ENCODE data around the gene KDM4E. TPM values are rescaled to one million over a fixed set of nuclear protein-coding genes. Genes with fewer than 3 reads are reported as not detected.
"Not testable (repeated sequence)": the region's sequence is repeated elsewhere in the genome, so short reads cannot be mapped to it uniquely, and the experiment has no call there.

Gene KDM4E
- total and polyA plus RNA-seq, 3 experiments from 2014 or later = not detected

DNA sequence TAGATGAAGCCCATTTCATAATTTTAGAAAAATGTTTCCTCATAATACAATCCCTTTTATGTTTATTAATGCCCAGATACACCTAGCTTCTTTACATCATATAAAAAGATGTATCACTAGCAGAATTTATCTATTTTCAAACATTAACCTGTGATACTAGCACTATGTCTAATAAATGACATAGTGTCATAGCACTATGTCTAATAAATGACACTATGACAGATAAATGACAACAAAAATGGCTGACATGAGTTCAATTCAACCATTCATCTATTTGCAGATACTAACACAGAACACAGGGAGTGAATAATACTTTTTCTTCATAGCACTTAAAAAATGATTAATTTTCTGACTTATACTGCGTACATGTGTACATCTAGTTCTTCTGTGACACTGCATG, 19.4 kb upstream of the KDM4E start:
- H3K27ac ChIP-seq (ENCODE audit: low read depth, low read length) = no peak overlapping the region
- DNase-seq = no peak
- no peaks in the 10 kb centered on the region for H3K9me3 ChIP-seq (ENCODE audit: low read length)
- Mint-ChIP-seq H3K27ac (no peak overlapping the region), H3K27me3 (peaks cover 1 to 28% of the 10 kb centered on the region in 2 donors), H3K36me3 (no peaks in the 10 kb centered on the region), H3K9me3 (peaks cover 0 to 3% (median 0%) of the 10 kb centered on the region in 5 donors), H3K4me3 (no peak overlapping the region), H3K4me1 (no peaks in the 10 kb centered on the region)
- no peaks in the 10 kb centered on the region for H3K4me1 ChIP-seq (ENCODE audit: insufficient read depth, low read length)
- no peaks in the 10 kb centered on the region for H3K27me3 ChIP-seq (ENCODE audit: insufficient read depth, low read length, poor library complexity, severe bottlenecking)
- H3K4me3 ChIP-seq (ENCODE audit: low read length) = no peak overlapping the region
- ChIA-PET CTCF (no interaction called here), POLR2A (no interaction called here)
- H3K36me3 ChIP-seq (ENCODE audit: insufficient read depth, low read length) = no peaks in the 10 kb centered on the region

DNA sequence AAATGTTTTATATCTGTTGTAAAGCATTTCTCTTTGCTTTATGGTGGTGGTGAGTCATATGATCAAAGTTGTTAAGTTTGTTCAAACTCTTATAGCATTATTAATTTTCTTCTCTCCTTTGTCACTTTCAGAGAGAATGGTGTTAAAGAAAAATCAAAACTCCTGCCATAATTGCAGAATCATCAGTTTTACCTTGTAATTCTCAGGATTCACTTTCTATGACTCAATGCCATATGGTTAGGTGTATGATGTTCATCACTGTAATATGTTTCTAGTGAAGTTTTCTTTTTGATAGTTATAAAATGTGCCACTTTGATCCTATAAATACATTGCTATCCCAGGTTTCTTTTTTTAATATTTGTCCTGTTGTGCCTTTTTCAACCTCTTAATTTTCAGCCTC, 13.7 kb upstream of the KDM4E start:
- H3K36me3 ChIP-seq (ENCODE audit: insufficient read depth, low read length) = no peaks in the 10 kb centered on the region
- Mint-ChIP-seq H3K27me3 (peaks cover 14 to 54% of the 10 kb centered on the region in 2 donors), H3K9me3 (peaks cover 0 to 3% (median 0%) of the 10 kb centered on the region in 5 donors), H3K27ac (no peak overlapping the region), H3K4me3 (no peak overlapping the region), H3K36me3 (no peaks in the 10 kb centered on the region), H3K4me1 (no peaks in the 10 kb centered on the region)
- no peak overlapping the region for H3K4me3 ChIP-seq (ENCODE audit: low read length)
- DNase-seq = no peak
- peaks cover 3% of the 10 kb centered on the region for H3K27me3 ChIP-seq (ENCODE audit: insufficient read depth, low read length, poor library complexity, severe bottlenecking)
- ChIA-PET POLR2A (no interaction called here), CTCF (no interaction called here)
- H3K9me3 ChIP-seq (ENCODE audit: low read length) = no peaks in the 10 kb centered on the region
- H3K27ac ChIP-seq (ENCODE audit: low read depth, low read length) = no peak overlapping the region
- no peaks in the 10 kb centered on the region for H3K4me1 ChIP-seq (ENCODE audit: insufficient read depth, low read length)

GRCh38 chr11:95014184-95014821, 10.8 kb upstream of the KDM4E start:
- Histone ChIP-seq H3K27me3 (ENCODE audit: insufficient read depth, low read length, poor library complexity, severe bottlenecking) (peaks cover 3% of the 10 kb centered on the region), H3K9me3 (ENCODE audit: low read length) (no peaks in the 10 kb centered on the region), H3K4me1 (ENCODE audit: insufficient read depth, low read length) (no peaks in the 10 kb centered on the region), H3K4me3 (ENCODE audit: low read length) (no peak overlapping the region), H3K27ac (ENCODE audit: low read depth, low read length) (no peak overlapping the region), H3K36me3 (ENCODE audit: insufficient read depth, low read length) (no peaks in the 10 kb centered on the region)
- peaks cover 14 to 42% of the 10 kb centered on the region in 2 donors for H3K27me3 Mint-ChIP-seq
- no peaks in the 10 kb centered on the region for H3K36me3 Mint-ChIP-seq
- POLR2A ChIA-PET = no interaction called here
- no peak for DNase-seq
- H3K27ac Mint-ChIP-seq = no peak overlapping the region
- H3K9me3 Mint-ChIP-seq = peaks cover 0 to 3% (median 0%) of the 10 kb centered on the region in 5 donors
- CTCF ChIA-PET = no interaction called here
- no peak overlapping the region for H3K4me3 Mint-ChIP-seq
- no peaks in the 10 kb centered on the region for H3K4me1 Mint-ChIP-seq

DNA sequence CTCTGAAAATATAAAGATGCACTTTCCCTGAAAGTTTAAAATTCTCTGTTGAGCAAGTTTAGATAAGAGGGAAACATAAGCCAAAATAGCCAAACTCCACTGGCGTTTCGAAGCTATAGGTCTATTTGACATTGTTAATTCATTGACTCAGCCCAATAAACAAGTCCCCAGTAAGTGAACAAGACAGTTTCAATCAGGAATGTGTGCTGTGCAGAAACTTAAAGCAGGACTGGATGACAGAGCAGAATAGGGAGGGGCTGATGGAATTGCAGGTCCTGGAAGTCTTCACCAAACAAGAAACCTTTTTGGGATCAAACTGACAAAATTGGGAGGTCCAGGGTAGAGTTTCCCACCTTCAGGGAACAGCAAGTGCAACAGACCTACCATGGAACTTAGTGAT, 8.9 kb upstream of the KDM4E start:
- Mint-ChIP-seq H3K4me1 (no peaks in the 10 kb centered on the region), H3K9me3 (no peaks in the 10 kb centered on the region), H3K36me3 (no peaks in the 10 kb centered on the region), H3K27ac (no peak overlapping the region), H3K27me3 (peaks cover 12 to 35% of the 10 kb centered on the region in 2 donors), H3K4me3 (no peak overlapping the region)
- Histone ChIP-seq H3K9me3 (ENCODE audit: low read length) (no peaks in the 10 kb centered on the region), H3K27ac (ENCODE audit: low read depth, low read length) (no peak overlapping the region), H3K27me3 (ENCODE audit: insufficient read depth, low read length, poor library complexity, severe bottlenecking) (peaks cover 3% of the 10 kb centered on the region), H3K36me3 (ENCODE audit: insufficient read depth, low read length) (no peaks in the 10 kb centered on the region), H3K4me1 (ENCODE audit: insufficient read depth, low read length) (no peaks in the 10 kb centered on the region), H3K4me3 (ENCODE audit: low read length) (no peak overlapping the region)
- DNase-seq = no peak
- CTCF ChIA-PET = no interaction called here
- POLR2A ChIA-PET = no interaction called here

DNA sequence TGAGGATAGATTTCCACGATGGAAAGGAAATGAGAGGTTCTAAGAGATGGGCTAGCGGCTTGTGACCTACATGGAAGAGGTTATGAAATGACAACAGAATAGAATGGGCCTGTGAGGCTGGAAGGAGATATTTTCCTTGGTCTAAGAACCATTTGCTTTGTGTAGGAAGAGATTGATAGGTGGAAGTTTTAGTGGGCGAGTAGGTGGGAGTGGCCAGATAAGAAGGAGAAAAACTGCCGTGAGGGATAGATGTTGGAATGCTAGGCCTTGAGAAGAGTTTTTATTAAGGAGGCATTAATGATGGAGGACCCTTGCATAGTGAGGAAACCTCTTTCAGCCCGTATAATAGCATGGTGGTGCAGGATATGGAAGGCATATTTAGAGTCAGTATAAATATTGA, 3.6 kb upstream of the KDM4E start:
- H3K27me3 ChIP-seq (ENCODE audit: insufficient read depth, low read length, poor library complexity, severe bottlenecking); H3K4me3 ChIP-seq (ENCODE audit: low read length); H3K36me3 ChIP-seq (ENCODE audit: insufficient read depth, low read length); H3K4me1 ChIP-seq (ENCODE audit: insufficient read depth, low read length); CTCF ChIA-PET; H3K9me3 Mint-ChIP-seq; H3K4me3 Mint-ChIP-seq; DNase-seq; H3K9me3 ChIP-seq (ENCODE audit: low read length); H3K4me1 Mint-ChIP-seq; H3K27me3 Mint-ChIP-seq; H3K36me3 Mint-ChIP-seq; POLR2A ChIA-PET; H3K27ac Mint-ChIP-seq; H3K27ac ChIP-seq (ENCODE audit: low read depth, low read length): not testable (repeated sequence)

DNA sequence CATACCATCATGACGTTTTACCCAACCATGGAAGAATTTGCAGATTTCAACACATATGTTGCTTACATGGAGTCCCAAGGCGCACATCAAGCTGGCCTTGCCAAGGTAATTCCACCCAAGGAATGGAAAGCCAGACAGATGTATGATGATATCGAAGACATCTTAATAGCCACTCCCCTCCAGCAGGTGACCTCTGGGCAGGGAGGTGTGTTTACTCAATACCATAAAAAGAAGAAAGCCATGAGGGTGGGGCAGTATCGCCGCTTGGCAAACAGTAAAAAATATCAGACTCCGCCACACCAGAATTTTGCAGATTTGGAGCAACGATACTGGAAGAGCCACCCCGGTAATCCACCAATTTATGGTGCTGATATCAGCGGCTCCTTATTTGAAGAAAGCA, 536 bp downstream of the KDM4E start:
- POLR2A ChIA-PET; DNase-seq; H3K4me3 Mint-ChIP-seq; H3K27ac ChIP-seq (ENCODE audit: low read depth, low read length); H3K36me3 ChIP-seq (ENCODE audit: insufficient read depth, low read length); H3K9me3 ChIP-seq (ENCODE audit: low read length); H3K36me3 Mint-ChIP-seq; H3K27me3 ChIP-seq (ENCODE audit: insufficient read depth, low read length, poor library complexity, severe bottlenecking); H3K27me3 Mint-ChIP-seq; H3K4me3 ChIP-seq (ENCODE audit: low read length); H3K9me3 Mint-ChIP-seq; H3K27ac Mint-ChIP-seq; H3K4me1 Mint-ChIP-seq; H3K4me1 ChIP-seq (ENCODE audit: insufficient read depth, low read length); CTCF ChIA-PET: not testable (repeated sequence)

DNA sequence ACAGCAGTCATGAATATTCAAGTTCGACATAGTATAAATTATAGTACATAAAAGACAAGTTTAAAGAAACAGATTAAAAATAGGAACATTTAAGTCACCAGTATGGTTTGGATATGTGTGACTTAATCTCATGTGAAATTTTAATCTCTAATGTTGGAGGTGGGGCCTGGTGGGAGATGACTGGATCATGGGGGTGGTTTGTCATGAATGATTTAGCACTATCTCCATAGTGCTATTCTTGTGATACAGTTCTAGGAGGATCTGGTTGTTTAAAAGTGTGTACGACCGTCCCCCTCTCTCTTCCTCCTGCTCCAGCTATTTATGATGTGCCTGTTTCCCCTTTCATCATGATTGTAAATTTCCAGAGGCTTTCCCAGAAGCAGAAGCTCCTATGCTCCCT, 3.3 kb downstream of the KDM4E start:
- POLR2A ChIA-PET = no interaction called here

GRCh38 chr11:95033051-95033450, 8.0 kb downstream of the KDM4E start:
- no peak overlapping the region for H3K4me3 ChIP-seq (ENCODE audit: low read length)
- Mint-ChIP-seq H3K4me3 (no peak overlapping the region), H3K4me1 (no peaks in the 10 kb centered on the region), H3K9me3 (no peaks in the 10 kb centered on the region), H3K36me3 (no peaks in the 10 kb centered on the region), H3K27ac (no peak overlapping the region), H3K27me3 (peaks cover 2 to 26% of the 10 kb centered on the region in 2 donors)
- H3K27me3 ChIP-seq (ENCODE audit: insufficient read depth, low read length, poor library complexity, severe bottlenecking) = no peaks in the 10 kb centered on the region
- POLR2A ChIA-PET = no interaction called here
- no peak for DNase-seq
- H3K36me3 ChIP-seq (ENCODE audit: insufficient read depth, low read length) = no peaks in the 10 kb centered on the region
- CTCF ChIA-PET = no interaction called here
- no peak overlapping the region for H3K27ac ChIP-seq (ENCODE audit: low read depth, low read length)
- no peaks in the 10 kb centered on the region for H3K4me1 ChIP-seq (ENCODE audit: insufficient read depth, low read length)
- H3K9me3 ChIP-seq (ENCODE audit: low read length) = no peaks in the 10 kb centered on the region

More for the DNA sequence above, 3.3 kb downstream of the KDM4E start:
- Mint-ChIP-seq H3K36me3 (no peaks in the 10 kb centered on the region), H3K4me1 (no peaks in the 10 kb centered on the region), H3K27ac (no peak overlapping the region), H3K4me3 (no peak overlapping the region), H3K9me3 (no peaks in the 10 kb centered on the region), H3K27me3 (peaks cover 2 to 5% of the 10 kb centered on the region in 2 donors)
- no peak overlapping the region for H3K4me3 ChIP-seq (ENCODE audit: low read length)
- CTCF ChIA-PET = no interaction called here
- no peaks in the 10 kb centered on the region for H3K9me3 ChIP-seq (ENCODE audit: low read length)
- no peak for DNase-seq
- no peaks in the 10 kb centered on the region for H3K27me3 ChIP-seq (ENCODE audit: insufficient read depth, low read length, poor library complexity, severe bottlenecking)
- H3K36me3 ChIP-seq (ENCODE audit: insufficient read depth, low read length) = no peaks in the 10 kb centered on the region
- no peak overlapping the region for H3K27ac ChIP-seq (ENCODE audit: low read depth, low read length)
- H3K4me1 ChIP-seq (ENCODE audit: insufficient read depth, low read length) = no peaks in the 10 kb centered on the region

- Histone ChIP-seq H3K9me3 (ENCODE audit: low read length) (no peaks in the 10 kb centered on the region), H3K36me3 (ENCODE audit: insufficient read depth, low read length) (no peaks in the 10 kb centered on the region), H3K4me3 (ENCODE audit: low read length) (no peak overlapping the region), H3K27me3 (ENCODE audit: insufficient read depth, low read length, poor library complexity, severe bottlenecking) (no peaks in the 10 kb centered on the region), H3K4me1 (ENCODE audit: insufficient read depth, low read length) (no peaks in the 10 kb centered on the region), H3K27ac (ENCODE audit: low read depth, low read length) (no peak overlapping the region)
- H3K4me1 Mint-ChIP-seq = no peaks in the 10 kb centered on the region
- H3K9me3 Mint-ChIP-seq = no peaks in the 10 kb centered on the region
- H3K27me3 Mint-ChIP-seq = peaks cover 5 to 40% of the 10 kb centered on the region in 2 donors
- peaks cover 0 to 2% (median 0%) of the 10 kb centered on the region in 3 donors for H3K36me3 Mint-ChIP-seq
- ChIA-PET CTCF (no interaction called here), POLR2A (no interaction called here)
- DNase-seq = no peak
- no peak overlapping the region for H3K27ac Mint-ChIP-seq
- H3K4me3 Mint-ChIP-seq = no peak overlapping the region
Observed at GRCh38 chr11:95035316-95035715, 10.3 kb downstream of the KDM4E start.

All from CD8-positive, alpha-beta memory T cell (primary cell).